Tibial nerve (tissue), 4 donors: ENCODE data around the gene SEC61A1.

Experiments used
- EP300 ChIP-seq, 2 donors: sonication (generic); formaldehyde crosslinking; IDR thresholded peaks; one replicate each; pipeline ENCODE4 v1.6.1; 2017; ENCODE audit warnings: antibody characterized with exemption in 2 of 2, mild to moderate bottlenecking in 1 of 2
- POLR2A ChIP-seq, 2 donors: fragments of 450-650 bp; IDR thresholded peaks; one replicate each; pipeline ENCODE4 v1.6.1; 2017; ENCODE audit warnings: antibody characterized with exemption in 2 of 2, mild to moderate bottlenecking in 2 of 2, moderate library complexity in 2 of 2
- TF ChIP-seq, protein P1 (sequence below), 5 experiments: fragments of 200-600 bp in 3 of 5; fragments of 450-650 bp in 2 of 5; sonication (generic) in 3 of 5; IDR thresholded peaks; one replicate each; pipeline ENCODE4 v1.5.1; 2016 to 2019; ENCODE audit warnings: antibody characterized with exemption in 5 of 5, mild to moderate bottlenecking in 3 of 5, moderate library complexity in 2 of 5

DNA sequence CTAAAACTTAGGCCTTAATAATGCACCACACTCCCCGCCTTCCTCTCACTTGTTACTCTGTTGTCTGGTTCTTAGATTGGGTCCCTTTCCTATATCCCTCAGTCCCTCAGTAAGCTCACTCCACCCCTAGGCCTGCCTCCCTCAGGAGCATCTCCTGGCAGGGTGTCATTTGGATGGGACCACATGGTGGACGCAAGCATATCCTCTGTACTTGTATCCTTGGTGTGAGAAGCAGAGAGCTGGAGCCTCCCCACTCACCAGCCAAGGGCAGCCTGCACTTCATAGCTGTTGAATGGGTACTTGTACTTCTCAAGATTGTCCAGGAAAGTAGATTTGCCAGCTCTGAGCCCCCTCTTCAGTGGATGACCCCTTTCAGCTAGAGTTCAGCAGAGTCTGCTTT is 11.6 kb downstream of the SEC61A1 start:
- TF ChIP-seq, protein P1, sequence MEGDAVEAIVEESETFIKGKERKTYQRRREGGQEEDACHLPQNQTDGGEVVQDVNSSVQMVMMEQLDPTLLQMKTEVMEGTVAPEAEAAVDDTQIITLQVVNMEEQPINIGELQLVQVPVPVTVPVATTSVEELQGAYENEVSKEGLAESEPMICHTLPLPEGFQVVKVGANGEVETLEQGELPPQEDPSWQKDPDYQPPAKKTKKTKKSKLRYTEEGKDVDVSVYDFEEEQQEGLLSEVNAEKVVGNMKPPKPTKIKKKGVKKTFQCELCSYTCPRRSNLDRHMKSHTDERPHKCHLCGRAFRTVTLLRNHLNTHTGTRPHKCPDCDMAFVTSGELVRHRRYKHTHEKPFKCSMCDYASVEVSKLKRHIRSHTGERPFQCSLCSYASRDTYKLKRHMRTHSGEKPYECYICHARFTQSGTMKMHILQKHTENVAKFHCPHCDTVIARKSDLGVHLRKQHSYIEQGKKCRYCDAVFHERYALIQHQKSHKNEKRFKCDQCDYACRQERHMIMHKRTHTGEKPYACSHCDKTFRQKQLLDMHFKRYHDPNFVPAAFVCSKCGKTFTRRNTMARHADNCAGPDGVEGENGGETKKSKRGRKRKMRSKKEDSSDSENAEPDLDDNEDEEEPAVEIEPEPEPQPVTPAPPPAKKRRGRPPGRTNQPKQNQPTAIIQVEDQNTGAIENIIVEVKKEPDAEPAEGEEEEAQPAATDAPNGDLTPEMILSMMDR (IDR thresholded peaks at IDR 0.05): no peak
- no peak for TF ChIP-seq POLR2A (IDR thresholded peaks at IDR 0.05)
- TF ChIP-seq EP300 (IDR thresholded peaks at IDR 0.05): no peak
